Measurements from ENCODE around the gene SOBP. TPM values are rescaled to one million over a fixed set of nuclear protein-coding genes. Genes with fewer than 3 reads are reported as not detected.

SOBP gene
- total RNA-seq, 1 donor from 2014 or later: 16.1 TPM

DNA sequence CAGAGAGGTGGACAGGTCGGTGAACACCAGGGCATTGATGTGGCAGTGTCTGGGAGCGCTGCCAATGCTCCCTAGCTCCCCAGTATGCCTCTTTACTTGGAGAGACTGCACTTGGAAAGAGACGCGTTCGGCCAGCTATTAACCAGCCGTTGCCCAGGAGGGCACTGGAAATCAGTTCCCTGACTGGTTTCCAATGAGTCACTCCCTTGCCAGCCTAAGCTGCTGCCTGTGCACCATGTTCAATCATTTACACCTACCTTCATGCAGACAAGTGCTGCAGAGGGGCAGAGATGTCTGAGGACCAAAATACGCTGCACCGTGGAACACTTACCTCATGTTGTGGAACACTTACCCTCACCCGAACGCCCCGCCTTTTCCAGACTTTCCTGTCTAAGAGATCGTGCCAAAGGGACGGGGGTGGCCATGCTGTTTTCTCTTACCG, 151.6 kb downstream of the SOBP start:
- peaks cover 5% of the 10 kb centered on the region for H3K9me3 Mint-ChIP-seq (ENCODE audit: unreplicated experiment)
- no peak overlapping the region for H3K4me3 Mint-ChIP-seq (ENCODE audit: unreplicated experiment)
- H3K4me1 Mint-ChIP-seq (ENCODE audit: low read depth, unreplicated experiment): peaks cover 24% of the 10 kb centered on the region
- H3K27me3 Mint-ChIP-seq (ENCODE audit: unreplicated experiment): peaks cover 2% of the 10 kb centered on the region
- no peak for TF ChIP-seq CTCF (IDR thresholded peaks at IDR 0.05; ENCODE audit: partially characterized antibody, unreplicated experiment)
- no peaks in the 10 kb centered on the region for H3K36me3 Mint-ChIP-seq (ENCODE audit: unreplicated experiment)
- no peak overlapping the region for H3K27ac Mint-ChIP-seq (ENCODE audit: unreplicated experiment)
- DNase-seq: no peak

GRCh38 chr6:107642095-107642860, 152.4 kb downstream of the SOBP start:
- Mint-ChIP-seq H3K4me3 (ENCODE audit: unreplicated experiment) (peak overlapping the region; percentile 18), H3K36me3 (ENCODE audit: unreplicated experiment) (no peaks in the 10 kb centered on the region), H3K27ac (ENCODE audit: unreplicated experiment) (no peak overlapping the region), H3K9me3 (ENCODE audit: unreplicated experiment) (peaks cover 5% of the 10 kb centered on the region), H3K27me3 (ENCODE audit: unreplicated experiment) (peaks cover 2% of the 10 kb centered on the region), H3K4me1 (ENCODE audit: low read depth, unreplicated experiment) (peaks cover 24% of the 10 kb centered on the region)
- no peak for TF ChIP-seq CTCF (IDR thresholded peaks at IDR 0.05; ENCODE audit: partially characterized antibody, unreplicated experiment)
- DNase-seq: no peak

GRCh38 chr6:107642861-107643328, 153.0 kb downstream of the SOBP start:
- Mint-ChIP-seq H3K4me3 (ENCODE audit: unreplicated experiment) (no peak overlapping the region), H3K4me1 (ENCODE audit: low read depth, unreplicated experiment) (peaks cover 21% of the 10 kb centered on the region), H3K9me3 (ENCODE audit: unreplicated experiment) (peaks cover 5% of the 10 kb centered on the region), H3K36me3 (ENCODE audit: unreplicated experiment) (no peaks in the 10 kb centered on the region), H3K27me3 (ENCODE audit: unreplicated experiment) (peaks cover 2% of the 10 kb centered on the region), H3K27ac (ENCODE audit: unreplicated experiment) (no peak overlapping the region)
- DNase-seq: no peak
- no peak for TF ChIP-seq CTCF (IDR thresholded peaks at IDR 0.05; ENCODE audit: partially characterized antibody, unreplicated experiment)

DNA sequence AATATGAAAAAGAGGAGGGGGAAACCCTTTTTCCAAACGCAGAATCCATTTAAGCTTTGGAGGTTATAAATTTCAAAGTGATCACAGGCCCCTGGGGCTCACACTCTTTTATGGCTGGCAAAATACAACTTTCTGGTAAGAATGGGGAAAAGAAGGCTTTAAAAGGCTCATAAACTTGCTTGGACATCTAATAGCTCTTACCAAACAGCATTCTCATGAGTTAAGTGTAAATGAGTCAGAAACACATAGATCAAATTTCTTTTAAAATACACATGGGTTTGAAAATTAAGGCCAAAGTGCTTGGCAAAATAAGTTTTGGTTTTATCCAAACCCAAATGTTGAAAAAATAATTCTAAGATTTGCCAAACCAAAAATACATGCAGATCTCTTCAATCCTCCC, 154.6 kb downstream of the SOBP start:
- Mint-ChIP-seq H3K4me3 (ENCODE audit: unreplicated experiment) (no peak overlapping the region), H3K9me3 (ENCODE audit: unreplicated experiment) (peaks cover 5% of the 10 kb centered on the region), H3K4me1 (ENCODE audit: low read depth, unreplicated experiment) (peaks cover 21% of the 10 kb centered on the region), H3K36me3 (ENCODE audit: unreplicated experiment) (no peaks in the 10 kb centered on the region), H3K27me3 (ENCODE audit: unreplicated experiment) (peaks cover 2% of the 10 kb centered on the region), H3K27ac (ENCODE audit: unreplicated experiment) (no peak overlapping the region)
- DNase-seq: no peak
- no peak for TF ChIP-seq CTCF (IDR thresholded peaks at IDR 0.05; ENCODE audit: partially characterized antibody, unreplicated experiment)

DNA sequence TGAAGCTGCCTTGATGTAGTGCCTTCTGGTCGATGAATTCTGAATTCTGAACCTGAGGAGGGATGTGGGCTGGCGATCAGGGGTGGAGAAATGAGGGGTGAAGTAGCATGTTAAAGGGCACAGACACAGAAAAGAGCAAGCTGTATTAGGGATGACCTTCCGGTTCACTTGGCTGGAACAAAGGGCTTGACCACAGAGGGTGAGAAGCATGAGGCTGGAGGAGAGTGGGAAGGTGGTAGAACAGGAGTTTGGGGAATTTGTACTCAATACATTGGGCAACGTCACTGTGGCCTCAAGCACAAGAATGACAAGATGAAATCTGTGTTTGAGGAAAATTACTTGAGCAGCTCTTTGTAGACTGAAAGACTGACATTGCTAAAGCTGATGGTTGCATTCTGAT, 155.8 kb downstream of the SOBP start:
- DNase-seq: no peak
- H3K36me3 Mint-ChIP-seq (ENCODE audit: unreplicated experiment): no peaks in the 10 kb centered on the region
- peaks cover 2% of the 10 kb centered on the region for H3K27me3 Mint-ChIP-seq (ENCODE audit: unreplicated experiment)
- peaks cover 21% of the 10 kb centered on the region for H3K4me1 Mint-ChIP-seq (ENCODE audit: low read depth, unreplicated experiment)
- H3K27ac Mint-ChIP-seq (ENCODE audit: unreplicated experiment): peak overlapping the region; percentile 62
- H3K9me3 Mint-ChIP-seq (ENCODE audit: unreplicated experiment): peaks cover 5% of the 10 kb centered on the region
- TF ChIP-seq CTCF (IDR thresholded peaks at IDR 0.05; ENCODE audit: partially characterized antibody, unreplicated experiment): no peak
- H3K4me3 Mint-ChIP-seq (ENCODE audit: unreplicated experiment): peak overlapping the region; percentile 33
